IMR-90 (cell line): Measurements from ENCODE around the gene MAGEC2. TPM values are rescaled to one million over a fixed set of nuclear protein-coding genes. Genes with fewer than 3 reads are reported as not detected.

Source experiments
- ATAC-seq: fragments of 200-7000 bp; cut with Tn5 transposase; 2 replicates; pipeline ENCODE4 v1.9.1; 2020; ENCODE audit warnings: low read depth, mild to moderate bottlenecking, moderate library complexity
- BruUV-seq: library from RNA; stranded (reverse); fragments of 400-500 nt; replicated peaks from 2 replicates; lab custom pipeline; 2021; lab: Mats Ljungman, UMichigan
- CTCF ChIA-PET: fragments of 300-600 bp; formaldehyde crosslinking; extraction: SDS; loops from one replicate; lab custom pipeline; 2021; ENCODE audit warnings: antibody characterized with exemption; lab: Yijun Ruan, JAX
- POLR2A ChIA-PET: fragments of 300-600 bp; sonication (Branson Sonifier 250); formaldehyde crosslinking; loops from one replicate; lab custom pipeline; 2022; ENCODE audit warnings: antibody characterized with exemption; ENCODE audit not compliant: unreplicated experiment; lab: Charles Lee
- DNase-seq: peaks from one replicate; pipeline ENCODE4 v3.0.0; 2013
- H2AFZ ChIP-seq: replicated peaks from 2 replicates; pipeline ENCODE3; 2013; ENCODE audit warnings: low read length, mild to moderate bottlenecking; ENCODE audit not compliant: poor library complexity
- H2AK5ac ChIP-seq: 2 replicates; pipeline ENCODE4 v1.6.1; 2013; ENCODE audit warnings: low read depth, low read length, inconsistent platforms
- H2AK9ac ChIP-seq: replicated peaks from 2 replicates; pipeline ENCODE3; 2013; ENCODE audit warnings: mild to moderate bottlenecking, low read depth, low read length, moderate library complexity; ENCODE audit not compliant: poor library complexity
- H2BK120ac ChIP-seq: 2 replicates; pipeline ENCODE4 v1.6.1; 2013; ENCODE audit warnings: low read depth, low read length, inconsistent platforms
- H2BK15ac ChIP-seq: 3 replicates; pipeline ENCODE4 v1.6.1; 2013; ENCODE audit warnings: low read depth, low read length, inconsistent platforms
- H2BK20ac ChIP-seq: 2 replicates; pipeline ENCODE4 v1.6.1; 2013; ENCODE audit warnings: low read depth, mild to moderate bottlenecking, inconsistent platforms, low read length, moderate library complexity
- H2BK5ac ChIP-seq: 2 replicates; pipeline ENCODE4 v1.6.1; 2013; ENCODE audit warnings: mild to moderate bottlenecking, low read depth, low read length, inconsistent platforms; ENCODE audit not compliant: poor library complexity, severe bottlenecking
- H3K14ac ChIP-seq: replicated peaks from 2 replicates; pipeline ENCODE4 v1.6.1; 2013; ENCODE audit warnings: low read depth, low read length, inconsistent platforms
- H3K18ac ChIP-seq: 2 replicates; pipeline ENCODE4 v1.6.1; 2013; ENCODE audit warnings: low read depth, low read length, control low read depth
- H3K23ac ChIP-seq: 2 replicates; pipeline ENCODE4 v1.6.1; 2013; ENCODE audit warnings: low read depth, low read length, inconsistent platforms
- H3K27ac ChIP-seq: 2 replicates; pipeline ENCODE4 v1.5.1; 2013; ENCODE audit warnings: mild to moderate bottlenecking, control low read depth, low read length; ENCODE audit not compliant: insufficient read depth
- H3K27me3 ChIP-seq: 2 replicates; pipeline ENCODE4 v1.6.1; 2013; ENCODE audit warnings: low read length; ENCODE audit not compliant: control insufficient read depth, insufficient read depth
- H3K36me3 ChIP-seq: 2 replicates; pipeline ENCODE4 v1.6.1; 2013; ENCODE audit warnings: low read length, mixed read lengths; ENCODE audit not compliant: control insufficient read depth, insufficient read depth
- H3K4ac ChIP-seq: 2 replicates; pipeline ENCODE4 v1.6.1; 2013; ENCODE audit warnings: low read depth, low read length, inconsistent platforms
- H3K4me1 ChIP-seq: 2 replicates; pipeline ENCODE4 v1.6.1; 2013; ENCODE audit warnings: low read length, mixed read lengths; ENCODE audit not compliant: control insufficient read depth, insufficient read depth
- H3K4me2 ChIP-seq: 2 replicates; pipeline ENCODE4 v1.6.1; 2013; ENCODE audit warnings: low read depth, mild to moderate bottlenecking, control low read depth, low read length, moderate library complexity
- H3K4me3 ChIP-seq: 2 replicates; pipeline ENCODE4 v1.5.1; 2013; ENCODE audit warnings: low read depth, mild to moderate bottlenecking, control low read depth, low read length, moderate library complexity; ENCODE audit not compliant: insufficient read depth
- H3K56ac ChIP-seq: 2 replicates; pipeline ENCODE4 v1.6.1; 2013; ENCODE audit warnings: low read length, inconsistent platforms; ENCODE audit not compliant: insufficient read depth; ENCODE audit errors: extremely low read depth
- H3K79me1 ChIP-seq, 2 experiments: 2 replicates each; pipeline ENCODE4 v1.6.1; 2013; ENCODE audit warnings: low read length in 2 of 2, inconsistent platforms in 1 of 2, low read depth in 1 of 2
- H3K9ac ChIP-seq: 2 replicates; pipeline ENCODE4 v1.6.1; 2013; ENCODE audit warnings: low read depth, low read length, control low read depth
- H3K9me1 ChIP-seq: 2 replicates; pipeline ENCODE4 v1.6.1; 2013; ENCODE audit warnings: low read length, inconsistent platforms; ENCODE audit not compliant: insufficient read depth
- H3K9me3 ChIP-seq: 2 replicates; pipeline ENCODE4 v1.6.1; 2013; ENCODE audit warnings: low read length; ENCODE audit not compliant: control insufficient read depth, insufficient read depth
- H4K20me1 ChIP-seq: 2 replicates; pipeline ENCODE4 v1.6.1; 2013; ENCODE audit warnings: low read length, inconsistent platforms; ENCODE audit not compliant: insufficient read depth
- H4K5ac ChIP-seq: 2 replicates; pipeline ENCODE4 v1.6.1; 2013; ENCODE audit warnings: mild to moderate bottlenecking, low read depth, low read length, control low read depth
- H4K8ac ChIP-seq, 2 experiments: 2 replicates each; pipeline ENCODE4 v1.6.1; 2013; ENCODE audit warnings: low read depth in 2 of 2, low read length in 2 of 2, control low read depth in 1 of 2, inconsistent platforms in 1 of 2
- H4K91ac ChIP-seq: 2 replicates; pipeline ENCODE4 v1.6.1; 2013; ENCODE audit warnings: low read depth, low read length, inconsistent platforms; ENCODE audit not compliant: insufficient read depth
- BHLHE40 ChIP-seq: fragments of 150-350 bp; IDR thresholded peaks from 2 replicates; pipeline ENCODE4 v1.6.1; 2016; ENCODE audit warnings: mild to moderate bottlenecking, low read depth, low read length
- CEBPB ChIP-seq: IDR thresholded peaks from 2 replicates; pipeline ENCODE4 v1.6.1; 2012; ENCODE audit warnings: low read depth, low read length, improper control_type of control experiment
- CHD1 ChIP-seq: IDR thresholded peaks from 2 replicates; pipeline ENCODE4 v1.6.1; 2012; ENCODE audit warnings: low read depth, low read length, improper control_type of control experiment
- FOS ChIP-seq: fragments of 150-350 bp; IDR thresholded peaks from 2 replicates; pipeline ENCODE4 v1.6.1; 2016; ENCODE audit warnings: low read depth, low read length
- MAFK ChIP-seq: IDR thresholded peaks from 2 replicates; pipeline ENCODE4 v1.6.1; 2012; ENCODE audit warnings: low read depth, low read length, improper control_type of control experiment
- MAZ ChIP-seq: IDR thresholded peaks from 2 replicates; pipeline ENCODE4 v1.6.1; 2012; ENCODE audit warnings: low read depth, mild to moderate bottlenecking, low read length, improper control_type of control experiment, moderate library complexity, borderline replicate concordance
- MXI1 ChIP-seq: IDR thresholded peaks from 2 replicates; pipeline ENCODE4 v1.6.1; 2012; ENCODE audit warnings: low read depth, mild to moderate bottlenecking, low read length, moderate library complexity, borderline replicate concordance
- NFE2L2 ChIP-seq: fragments of 150-350 bp; IDR thresholded peaks from 2 replicates; pipeline ENCODE4 v1.6.1; 2016; ENCODE audit warnings: low read depth, mild to moderate bottlenecking, low read length
- POLR2A ChIP-seq: IDR thresholded peaks from 2 replicates; pipeline ENCODE4 v1.6.1; 2012; ENCODE audit warnings: mild to moderate bottlenecking, low read depth, low read length
- RAD21 ChIP-seq: IDR thresholded peaks from 2 replicates; pipeline ENCODE4 v1.6.1; 2012; ENCODE audit warnings: low read length, improper control_type of control experiment
- RCOR1 ChIP-seq: IDR thresholded peaks from 2 replicates; pipeline ENCODE4 v1.6.1; 2012; ENCODE audit warnings: mild to moderate bottlenecking, low read length, improper control_type of control experiment; ENCODE audit not compliant: insufficient replicate concordance
- RFX5 ChIP-seq: IDR thresholded peaks from 2 replicates; pipeline ENCODE4 v1.8.0; 2012; ENCODE audit warnings: low read depth, mild to moderate bottlenecking, low read length, moderate library complexity
- SMC3 ChIP-seq: fragments of 150-350 bp; IDR thresholded peaks from 2 replicates; pipeline ENCODE4 v1.6.1; 2016; ENCODE audit warnings: low read depth, mild to moderate bottlenecking, antibody characterized with exemption, low read length, moderate library complexity
- WGBS, 2 experiments: methylation state at CpG; one replicate each; pipeline versions ENCODE4 v1.1.5 to v1.1.7; 2013; ENCODE audit warnings: missing lambda C conversion rate in 2 of 2; ENCODE audit not compliant: insufficient read length in 1 of 2; ENCODE audit errors: extremely low coverage in 2 of 2; 5-methylcytosine and 5-hydroxymethylcytosine counted together
- dilution Hi-C: fragments of 300-500 bp; cut with HindIII; formaldehyde crosslinking; loops from one replicate; pipeline ENCODE4 v1.14.3; 2018; ENCODE audit warnings: low sequenced_read_pairs; ENCODE audit not compliant: unreplicated experiment
- in situ Hi-C: fragments of 300-500 bp; cut with MboI; formaldehyde crosslinking; loops from 3 replicates; pipeline ENCODE4 v1.14.3; 2019; ENCODE audit warnings: low sequenced_read_pairs, inconsistent platforms, mixed read lengths
- intact Hi-C: fragments of 100-400 bp; cut with micrococcal nuclease; formaldehyde crosslinking; loops from 2 replicates; pipeline ENCODE4 v1.10.0; 2022
- polyA plus RNA-seq, 3 experiments: library from polyadenylated mRNA; depleted of rRNA; stranded (reverse); fragments of >200 nt; gene quantifications; 2 replicates each; pipeline ENCODE4 v1.2.3, GENCODE V29; 2012; ENCODE audit warnings: low replicate concordance in 1 of 3
- total RNA-seq: library from RNA; depleted of rRNA; stranded (reverse); fragments of >200 nt; gene quantifications from 2 replicates; pipeline ENCODE4 v1.2.3, GENCODE V29; 2012
- TF ChIP-seq, protein P1 (sequence below): conservative IDR thresholded peaks from 2 replicates; pipeline ENCODE4 v1.5.1; 2012; ENCODE audit warnings: mild to moderate bottlenecking, low read depth, low read length, improper control_type of control experiment
- TF ChIP-seq, protein P2 (sequence below): fragments of 150-350 bp; IDR thresholded peaks from 2 replicates; pipeline ENCODE4 v1.6.1; 2017; ENCODE audit warnings: mild to moderate bottlenecking, antibody characterized with exemption, low read length, low read depth
- TF ChIP-seq, protein P3 (sequence below): fragments of 150-350 bp; IDR thresholded peaks from 2 replicates; pipeline ENCODE4 v1.6.1; 2016; ENCODE audit warnings: low read depth, mild to moderate bottlenecking, low read length, moderate library complexity, borderline replicate concordance

The MAGEC2 gene
- total and polyA plus RNA-seq, 2 of the 4 experiments (the other 2 are of a cell fraction): not detected

DNA sequence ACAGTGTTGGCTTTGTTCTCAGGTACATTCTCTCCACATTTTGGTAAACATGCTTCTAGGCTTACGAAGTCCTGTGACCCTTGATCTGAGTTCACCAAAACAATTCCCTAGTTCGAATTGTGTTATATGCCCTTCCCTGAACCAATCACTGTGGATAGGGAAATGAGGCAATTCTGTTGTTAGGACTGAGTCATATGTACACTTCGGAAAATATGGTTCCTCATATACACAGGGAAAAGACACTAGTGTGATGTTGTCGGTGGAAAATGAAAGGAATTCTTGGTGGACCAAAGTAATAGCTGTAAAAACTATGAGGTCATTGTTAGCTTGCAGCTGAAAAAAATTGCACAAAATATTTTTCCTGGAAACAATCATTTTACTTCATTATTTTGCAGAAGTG is 46.6 kb upstream of the MAGEC2 start:
- no peaks in the 10 kb centered on the region for H3K4me1 ChIP-seq
- dilution Hi-C loops: no loop called here
- no CpG with 5 or more reads among the region's 4 CpGs for WGBS, 2 experiments

More for the DNA sequence above, 46.6 kb upstream of the MAGEC2 start:
- Histone ChIP-seq H3K9ac (no peak overlapping the region), H2AFZ (no peak overlapping the region), H3K9me3 (peaks cover 13% of the 10 kb centered on the region; the same call in 1 of the 2 replicates), H2BK120ac (no peak overlapping the region), H3K18ac (no peak overlapping the region), H3K4me3 (no peak overlapping the region), H3K27ac (no peak overlapping the region), H2BK5ac (no peak overlapping the region), H4K91ac (no peak overlapping the region), H4K5ac (no peak overlapping the region), H3K27me3 (no peaks in the 10 kb centered on the region), H3K14ac (no peak overlapping the region), H3K4ac (no peak overlapping the region), H4K20me1 (no peaks in the 10 kb centered on the region), H3K79me1 (no peaks in the 10 kb centered on the region), H2AK5ac (no peak overlapping the region), H4K8ac (no peak overlapping the region), H3K56ac (no peak overlapping the region), H3K9me1 (no peaks in the 10 kb centered on the region), H2BK20ac (no peak overlapping the region), H2BK15ac (no peak overlapping the region), H3K36me3 (no peaks in the 10 kb centered on the region), H2AK9ac (no peak overlapping the region), H3K4me2 (no peak overlapping the region), H3K23ac (no peak overlapping the region)
- BruUV-seq: no TSS peak
- TF ChIP-seq CHD1 (no peak), SMC3 (no peak), FOS (no peak), MAFK (no peak), MAZ (no peak), NFE2L2 (no peak), MXI1 (no peak), POLR2A (no peak), BHLHE40 (no peak), RFX5 (no peak), RCOR1 (no peak), CEBPB (no peak), RAD21 (no peak)
- TF ChIP-seq, protein P1, sequence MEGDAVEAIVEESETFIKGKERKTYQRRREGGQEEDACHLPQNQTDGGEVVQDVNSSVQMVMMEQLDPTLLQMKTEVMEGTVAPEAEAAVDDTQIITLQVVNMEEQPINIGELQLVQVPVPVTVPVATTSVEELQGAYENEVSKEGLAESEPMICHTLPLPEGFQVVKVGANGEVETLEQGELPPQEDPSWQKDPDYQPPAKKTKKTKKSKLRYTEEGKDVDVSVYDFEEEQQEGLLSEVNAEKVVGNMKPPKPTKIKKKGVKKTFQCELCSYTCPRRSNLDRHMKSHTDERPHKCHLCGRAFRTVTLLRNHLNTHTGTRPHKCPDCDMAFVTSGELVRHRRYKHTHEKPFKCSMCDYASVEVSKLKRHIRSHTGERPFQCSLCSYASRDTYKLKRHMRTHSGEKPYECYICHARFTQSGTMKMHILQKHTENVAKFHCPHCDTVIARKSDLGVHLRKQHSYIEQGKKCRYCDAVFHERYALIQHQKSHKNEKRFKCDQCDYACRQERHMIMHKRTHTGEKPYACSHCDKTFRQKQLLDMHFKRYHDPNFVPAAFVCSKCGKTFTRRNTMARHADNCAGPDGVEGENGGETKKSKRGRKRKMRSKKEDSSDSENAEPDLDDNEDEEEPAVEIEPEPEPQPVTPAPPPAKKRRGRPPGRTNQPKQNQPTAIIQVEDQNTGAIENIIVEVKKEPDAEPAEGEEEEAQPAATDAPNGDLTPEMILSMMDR: no peak
- TF ChIP-seq, protein P2, sequence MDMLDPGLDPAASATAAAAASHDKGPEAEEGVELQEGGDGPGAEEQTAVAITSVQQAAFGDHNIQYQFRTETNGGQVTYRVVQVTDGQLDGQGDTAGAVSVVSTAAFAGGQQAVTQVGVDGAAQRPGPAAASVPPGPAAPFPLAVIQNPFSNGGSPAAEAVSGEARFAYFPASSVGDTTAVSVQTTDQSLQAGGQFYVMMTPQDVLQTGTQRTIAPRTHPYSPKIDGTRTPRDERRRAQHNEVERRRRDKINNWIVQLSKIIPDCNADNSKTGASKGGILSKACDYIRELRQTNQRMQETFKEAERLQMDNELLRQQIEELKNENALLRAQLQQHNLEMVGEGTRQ: no peak
- TF ChIP-seq, protein P3, sequence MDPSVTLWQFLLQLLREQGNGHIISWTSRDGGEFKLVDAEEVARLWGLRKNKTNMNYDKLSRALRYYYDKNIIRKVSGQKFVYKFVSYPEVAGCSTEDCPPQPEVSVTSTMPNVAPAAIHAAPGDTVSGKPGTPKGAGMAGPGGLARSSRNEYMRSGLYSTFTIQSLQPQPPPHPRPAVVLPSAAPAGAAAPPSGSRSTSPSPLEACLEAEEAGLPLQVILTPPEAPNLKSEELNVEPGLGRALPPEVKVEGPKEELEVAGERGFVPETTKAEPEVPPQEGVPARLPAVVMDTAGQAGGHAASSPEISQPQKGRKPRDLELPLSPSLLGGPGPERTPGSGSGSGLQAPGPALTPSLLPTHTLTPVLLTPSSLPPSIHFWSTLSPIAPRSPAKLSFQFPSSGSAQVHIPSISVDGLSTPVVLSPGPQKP: no peak
- intact Hi-C loops: no loop called here
- POLR2A ChIA-PET: no interaction called here
- in situ Hi-C loops: no loop called here
- CTCF ChIA-PET: no interaction called here
- DNase-seq (no peak), ATAC-seq (no peak)
